ENCODE data around the gene SASH1.
"Not testable (repeated sequence)": the region's sequence is repeated elsewhere in the genome, so short reads cannot be mapped to it uniquely, and the experiment has no call there.

SASH1 gene

GRCh38 chr6:148328876-148329555 is 13.6 kb upstream of the SASH1 start:
- no peak for DNase-seq (ENCODE audit: low read depth)

GRCh38 chr6:148329596-148330381 is 12.8 kb upstream of the SASH1 start:
- DNase-seq (ENCODE audit: low read depth), result peak; percentile 91

GRCh38 chr6:148332088-148332487 is 10.6 kb upstream of the SASH1 start:
- DNase-seq (ENCODE audit: low read depth), result no peak

- DNase-seq (ENCODE audit: low read depth), result no peak
These were observed 5.7 kb upstream of the SASH1 start for GRCh38 chr6:148336901-148337300.

GRCh38 chr6:148339766-148340165 is 2.9 kb upstream of the SASH1 start:
- DNase-seq (ENCODE audit: low read depth), result no peak

GRCh38 chr6:148340586-148341297 is 1.9 kb upstream of the SASH1 start:
- no peak for DNase-seq (ENCODE audit: low read depth)

- DNase-seq (ENCODE audit: low read depth), result no peak
These were observed 613 bp upstream of the SASH1 start for GRCh38 chr6:148342100-148342349.

- peak; percentile 54 for DNase-seq (ENCODE audit: low read depth)
These were observed 577 bp downstream of the SASH1 start for GRCh38 chr6:148343047-148343782.

- no peak for DNase-seq (ENCODE audit: low read depth)
These were observed 2.5 kb downstream of the SASH1 start for GRCh38 chr6:148345176-148345575.

- no peak for DNase-seq (ENCODE audit: low read depth)
These were observed 2.9 kb downstream of the SASH1 start for GRCh38 chr6:148345578-148345977.

GRCh38 chr6:148346681-148347440 is 4.2 kb downstream of the SASH1 start:
- no peak for DNase-seq (ENCODE audit: low read depth)

GRCh38 chr6:148347441-148348054 is 4.9 kb downstream of the SASH1 start:
- DNase-seq (ENCODE audit: low read depth), result no peak

GRCh38 chr6:148348335-148348734 is 5.7 kb downstream of the SASH1 start:
- DNase-seq (ENCODE audit: low read depth), result no peak

GRCh38 chr6:148348778-148349177 is 6.1 kb downstream of the SASH1 start:
- no peak for DNase-seq (ENCODE audit: low read depth)

GRCh38 chr6:148349466-148349865 is 6.8 kb downstream of the SASH1 start:
- peak; percentile 42 for DNase-seq (ENCODE audit: low read depth)

GRCh38 chr6:148351309-148351708 is 8.7 kb downstream of the SASH1 start:
- no peak for DNase-seq (ENCODE audit: low read depth)

GRCh38 chr6:148352421-148352820 is 9.8 kb downstream of the SASH1 start:
- DNase-seq (ENCODE audit: low read depth), result not testable (repeated sequence)

GRCh38 chr6:148358196-148358785 is 15.7 kb downstream of the SASH1 start:
- no peak for DNase-seq (ENCODE audit: low read depth)

- no peak for DNase-seq (ENCODE audit: low read depth)
These were observed 16.6 kb downstream of the SASH1 start for GRCh38 chr6:148359228-148359627.

GRCh38 chr6:148364056-148364824 is 21.6 kb downstream of the SASH1 start:
- DNase-seq (ENCODE audit: low read depth), result peak; percentile 96

Data from ELR (cell line).